D721Med (cell line): ENCODE results near the gene KCNK10.
A peak's percentile ranks its signal among the peaks of the same experiment; 100 is the strongest.

Source experiments
- DNase-seq: peaks from one replicate; pipeline ENCODE4 v3.0.0; 2011; ENCODE audit warnings: low spot score; ENCODE audit not compliant: insufficient read length
- FAIRE-seq: peaks from 2 replicates; lab custom pipeline; 2011; peaks lifted over from hg19 to GRCh38; lab: Jason Lieb, UNC
- TF ChIP-seq, protein P1 (sequence below): IDR thresholded peaks from 2 replicates; pipeline ENCODE4 v1.5.1; 2012; ENCODE audit warnings: mild to moderate bottlenecking, control low read depth; ENCODE audit not compliant: insufficient read depth; ENCODE audit errors: missing control alignments

Gene KCNK10

DNA sequence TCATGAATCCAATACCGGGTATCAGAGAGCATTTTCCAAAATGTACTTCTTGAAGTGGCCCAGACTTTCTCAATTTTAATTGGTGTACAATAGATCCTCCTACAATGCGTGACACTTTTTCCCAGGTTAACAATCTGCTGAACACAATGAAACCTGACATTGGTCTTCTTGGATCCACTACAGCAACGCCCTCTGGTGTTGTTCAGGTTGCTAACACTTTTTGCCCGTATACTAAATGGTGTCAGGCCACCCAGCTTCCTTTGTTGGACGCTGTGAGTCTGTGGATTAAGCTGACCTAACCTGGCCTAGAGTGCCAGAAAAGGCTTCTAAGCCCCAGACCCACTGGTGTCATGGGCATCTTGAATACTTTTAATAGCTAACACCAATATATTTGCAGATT lies 89.2 kb downstream of the KCNK10 start:
- DNase-seq (no peak), FAIRE-seq (peak; percentile 73)
- TF ChIP-seq, protein P1, sequence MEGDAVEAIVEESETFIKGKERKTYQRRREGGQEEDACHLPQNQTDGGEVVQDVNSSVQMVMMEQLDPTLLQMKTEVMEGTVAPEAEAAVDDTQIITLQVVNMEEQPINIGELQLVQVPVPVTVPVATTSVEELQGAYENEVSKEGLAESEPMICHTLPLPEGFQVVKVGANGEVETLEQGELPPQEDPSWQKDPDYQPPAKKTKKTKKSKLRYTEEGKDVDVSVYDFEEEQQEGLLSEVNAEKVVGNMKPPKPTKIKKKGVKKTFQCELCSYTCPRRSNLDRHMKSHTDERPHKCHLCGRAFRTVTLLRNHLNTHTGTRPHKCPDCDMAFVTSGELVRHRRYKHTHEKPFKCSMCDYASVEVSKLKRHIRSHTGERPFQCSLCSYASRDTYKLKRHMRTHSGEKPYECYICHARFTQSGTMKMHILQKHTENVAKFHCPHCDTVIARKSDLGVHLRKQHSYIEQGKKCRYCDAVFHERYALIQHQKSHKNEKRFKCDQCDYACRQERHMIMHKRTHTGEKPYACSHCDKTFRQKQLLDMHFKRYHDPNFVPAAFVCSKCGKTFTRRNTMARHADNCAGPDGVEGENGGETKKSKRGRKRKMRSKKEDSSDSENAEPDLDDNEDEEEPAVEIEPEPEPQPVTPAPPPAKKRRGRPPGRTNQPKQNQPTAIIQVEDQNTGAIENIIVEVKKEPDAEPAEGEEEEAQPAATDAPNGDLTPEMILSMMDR = peak; percentile 39

DNA sequence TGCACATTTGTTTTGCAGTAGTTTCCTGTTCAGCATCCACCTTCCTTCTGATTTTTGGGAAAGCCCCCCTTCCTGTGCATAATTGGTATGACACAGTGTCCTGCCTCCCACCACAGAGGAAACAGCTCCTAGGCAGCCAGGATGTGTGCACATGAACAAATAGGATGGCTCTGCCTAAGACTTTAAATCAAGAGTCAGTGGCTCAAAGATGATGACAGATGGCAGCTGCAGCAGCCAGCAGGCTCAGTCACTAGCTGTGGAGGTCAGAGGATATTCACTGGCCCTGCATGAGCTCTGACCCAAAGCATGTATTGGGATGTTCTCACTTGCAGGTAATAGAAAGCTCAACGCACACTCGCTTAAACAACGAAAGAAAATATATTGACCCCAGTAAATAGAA lies 90.3 kb downstream of the KCNK10 start:
- no peak for DNase-seq
- TF ChIP-seq, protein P1 = no peak

DNA sequence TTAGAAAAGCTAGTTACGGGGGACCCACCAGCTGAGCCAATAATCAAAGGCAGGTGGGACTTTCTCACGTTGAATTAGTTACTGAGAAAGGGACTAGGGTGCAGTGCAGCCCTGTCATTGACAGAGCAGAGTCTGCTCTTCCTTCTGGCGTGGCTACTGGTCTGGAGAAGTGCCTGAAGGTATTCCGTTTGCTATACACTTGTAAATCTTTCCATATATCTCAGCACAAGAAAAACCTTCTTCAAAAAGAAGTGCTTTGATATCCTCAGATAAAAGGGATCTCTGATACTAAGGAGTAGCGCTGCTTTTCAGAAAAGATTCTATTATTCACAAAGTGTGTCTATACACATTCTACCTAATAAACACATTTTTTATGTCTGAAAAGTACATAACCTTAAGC lies 91.5 kb downstream of the KCNK10 start:
- DNase-seq (no peak), FAIRE-seq (no peak)
- TF ChIP-seq, protein P1 = no peak

More for the DNA sequence above, 90.3 kb downstream of the KCNK10 start:
- no peak for FAIRE-seq

DNA sequence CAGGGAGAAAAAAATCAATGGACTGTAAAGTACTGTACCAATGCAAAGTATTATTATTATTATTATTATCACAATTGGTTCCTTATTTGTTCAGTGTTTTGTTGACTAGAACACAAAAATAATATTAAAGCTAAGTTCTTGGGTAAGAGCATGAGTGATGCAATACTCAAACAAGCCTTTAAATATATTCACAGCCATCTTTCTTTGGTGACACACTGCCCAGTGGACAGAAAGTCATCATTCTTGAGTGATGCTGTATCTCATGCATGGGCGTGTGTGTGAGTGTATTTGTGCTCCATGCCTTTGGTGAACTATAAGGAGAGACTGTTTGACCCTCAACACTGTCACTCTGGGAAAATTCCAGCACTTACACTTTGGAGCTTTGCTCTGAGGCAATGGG lies 93.6 kb downstream of the KCNK10 start:
- TF ChIP-seq, protein P1 = no peak
- no peak for FAIRE-seq
- no peak for DNase-seq

DNA sequence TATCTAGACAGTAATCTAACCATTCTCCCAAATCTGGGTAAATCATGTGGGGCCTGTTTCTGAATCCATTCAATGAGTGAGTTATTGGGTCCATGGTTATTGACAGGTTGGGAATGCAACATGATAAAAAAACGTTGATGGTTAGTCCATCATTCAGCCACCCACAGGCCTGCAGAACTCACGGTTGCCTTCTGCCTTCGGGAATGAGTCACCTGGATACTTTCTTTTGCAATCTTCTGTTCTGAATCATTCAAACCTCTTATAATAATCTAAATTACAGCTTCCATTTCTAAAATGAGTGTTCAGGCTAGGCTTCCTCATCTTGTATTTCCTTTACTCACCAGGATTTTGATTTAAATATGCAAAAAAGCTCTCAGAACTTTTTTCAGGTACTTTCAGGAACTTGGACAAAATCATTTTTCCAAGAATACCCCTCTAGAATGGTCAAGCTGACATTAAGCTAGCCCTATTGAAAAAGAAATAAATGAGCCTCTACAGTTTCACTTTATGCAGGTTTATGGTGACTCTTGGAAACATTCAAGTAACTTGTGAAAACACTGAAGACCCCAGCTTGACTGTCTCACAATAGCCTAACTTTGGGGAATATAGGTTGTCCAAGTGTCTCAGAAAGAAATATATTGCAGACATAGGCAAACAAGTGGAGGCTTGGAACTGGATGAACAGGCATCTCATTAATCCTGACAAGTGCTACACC lies 94.4 kb downstream of the KCNK10 start:
- FAIRE-seq (no peak), DNase-seq (no peak)
- TF ChIP-seq, protein P1 = no peak

DNA sequence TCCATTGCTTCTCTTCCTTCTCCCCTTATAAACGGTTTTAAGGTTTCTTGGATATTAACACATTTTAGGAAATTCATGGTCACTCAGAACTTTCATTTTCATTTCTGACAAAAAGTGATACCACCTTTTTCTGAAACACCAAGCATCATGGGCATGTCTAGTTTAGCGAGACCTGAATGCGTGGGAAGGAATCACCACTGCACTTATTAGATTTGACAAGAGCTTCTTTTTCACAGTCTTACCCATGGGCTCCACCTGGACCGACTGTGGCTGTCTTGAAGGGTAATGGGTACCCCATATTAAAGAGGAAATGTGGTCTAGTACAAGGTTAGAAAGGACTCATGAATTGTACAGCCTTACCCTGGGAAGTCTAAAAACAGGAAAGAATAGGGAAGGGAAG lies 95.4 kb downstream of the KCNK10 start:
- FAIRE-seq = no peak
- TF ChIP-seq, protein P1 = no peak

DNA sequence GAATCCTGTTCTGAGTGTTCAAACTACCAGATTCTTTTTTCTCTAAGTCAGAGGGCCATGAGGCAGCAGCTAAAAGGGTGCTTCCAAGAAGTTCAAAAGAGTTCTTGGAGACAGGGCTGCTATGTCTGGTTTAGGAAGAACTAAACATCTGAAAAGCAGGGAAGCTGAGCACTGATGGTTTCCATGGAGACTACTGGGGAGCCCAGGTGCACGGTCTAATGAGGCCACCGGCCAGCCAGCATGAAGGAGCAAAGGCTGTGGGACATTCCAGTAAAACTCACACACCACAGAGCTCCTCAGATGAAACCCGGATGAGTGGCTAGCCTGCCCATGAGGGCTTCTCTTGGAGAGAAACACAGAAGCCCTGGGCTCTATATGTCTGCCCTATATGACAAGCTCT lies 97.3 kb downstream of the KCNK10 start:
- FAIRE-seq (no peak), DNase-seq (no peak)
- TF ChIP-seq, protein P1 = no peak

More for the DNA sequence above, 95.4 kb downstream of the KCNK10 start:
- DNase-seq = no peak
